Activated CD4-positive, alpha-beta T cell treated with anti-CD3 and anti-CD28 coated beads, Interleukin-2, amount 50 U/mL, for 48 hours (primary cell): ENCODE results near the gene RSPRY1.

ENCODE experiments used
- DNase-seq, 2 experiments: peaks; one replicate each; pipeline ENCODE4 v3.0.0-alpha.2; 2020

RSPRY1 gene

GRCh38 chr16:57276596-57276995, 90.5 kb downstream of the RSPRY1 start:
- DNase-seq = no peak

DNA sequence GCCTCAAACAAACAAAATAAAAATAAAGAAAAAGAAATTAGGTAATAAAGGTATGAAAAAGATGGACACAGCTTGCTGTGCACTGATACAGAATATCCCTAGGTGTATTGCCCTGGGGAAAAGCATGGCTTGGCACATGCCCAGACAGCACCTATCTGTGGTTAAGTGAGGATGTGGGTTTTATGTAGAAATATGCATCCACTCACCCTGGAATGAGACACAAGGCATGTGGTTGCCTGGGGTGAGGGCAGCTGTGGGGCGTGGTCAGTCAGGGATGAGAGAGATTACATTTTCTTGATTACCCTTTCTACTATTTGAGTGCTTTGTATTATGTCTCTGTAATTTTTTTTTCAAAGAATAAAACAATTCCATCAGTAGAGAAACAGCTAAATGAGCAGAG, 91.5 kb downstream of the RSPRY1 start:
- peak; percentile 71 to 73 for DNase-seq

DNA sequence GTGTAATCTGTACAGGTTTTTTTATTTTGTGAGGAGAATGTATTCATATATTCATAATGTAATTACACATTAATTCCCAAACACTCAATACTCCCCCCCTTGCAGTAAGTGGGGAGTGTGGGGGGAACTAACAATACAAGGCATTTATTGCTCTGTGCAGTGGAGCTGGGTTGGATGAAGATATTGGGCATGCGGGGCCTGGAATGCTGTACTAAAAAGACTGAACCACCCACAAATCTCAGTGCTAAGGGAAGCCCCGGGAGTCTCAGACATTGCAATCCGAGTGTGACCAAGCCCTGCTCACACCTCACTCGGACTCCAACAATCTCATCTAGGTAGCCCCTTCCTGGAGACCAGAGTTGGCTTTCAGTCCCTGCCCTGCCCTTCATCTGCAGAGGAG, 92.4 kb downstream of the RSPRY1 start:
- no peak for DNase-seq

GRCh38 chr16:57279780-57280638, 93.9 kb downstream of the RSPRY1 start:
- DNase-seq = no peak

DNA sequence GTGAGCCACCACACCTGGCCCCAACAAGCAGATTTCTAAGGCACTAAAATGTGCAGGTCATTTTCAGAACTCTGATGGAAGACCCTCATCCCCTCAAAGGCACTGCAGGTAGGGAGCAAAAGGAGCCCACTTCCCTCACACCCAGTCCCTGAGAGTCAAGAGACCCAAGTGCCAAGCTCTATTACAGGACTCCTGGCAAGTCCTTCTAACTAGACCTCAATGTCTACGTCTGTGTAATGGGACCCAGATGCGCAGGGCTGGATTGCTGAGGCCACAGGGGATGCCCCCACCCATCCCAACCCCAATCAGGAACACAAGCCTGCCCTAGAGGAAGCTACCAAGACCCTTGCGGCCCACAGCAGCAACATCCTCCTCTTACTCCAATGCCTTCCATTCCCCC, 95.7 kb downstream of the RSPRY1 start:
- DNase-seq = no peak

DNA sequence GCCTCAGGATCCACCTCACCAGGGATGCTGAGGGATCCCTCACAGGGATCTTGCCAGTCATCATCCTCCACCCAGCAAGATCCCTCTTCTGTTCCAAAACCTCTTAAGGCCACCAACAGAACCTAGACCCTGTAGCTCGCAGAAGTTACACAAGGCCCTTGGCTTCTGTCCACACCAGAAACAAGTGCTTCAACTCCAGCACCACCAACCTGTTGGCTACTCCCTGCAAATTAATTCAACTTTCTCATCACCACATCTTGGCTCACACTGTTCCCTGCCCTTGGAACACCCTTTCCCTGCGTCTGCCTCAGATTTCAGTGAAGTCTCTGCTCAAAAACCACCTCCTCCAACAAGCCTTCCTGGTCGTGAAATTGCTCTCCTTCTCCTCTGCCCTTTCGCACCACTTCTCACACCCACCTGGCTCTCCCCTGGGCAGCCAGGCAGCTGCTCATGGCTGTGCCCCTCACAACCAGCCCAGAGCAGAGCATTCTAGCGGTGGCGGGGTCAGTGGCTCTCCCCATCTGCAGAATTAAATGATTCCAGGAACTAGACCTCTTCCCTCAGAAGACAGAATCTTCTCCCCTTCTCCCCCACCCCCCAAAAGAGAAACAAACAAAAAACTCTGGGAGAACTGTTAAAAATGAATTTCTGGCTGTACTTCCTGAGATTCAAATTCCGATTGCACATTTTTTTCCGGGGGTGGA, 96.5 kb downstream of the RSPRY1 start:
- no peak for DNase-seq

GRCh38 chr16:57283214-57283958, 97.3 kb downstream of the RSPRY1 start:
- no peak for DNase-seq

DNA sequence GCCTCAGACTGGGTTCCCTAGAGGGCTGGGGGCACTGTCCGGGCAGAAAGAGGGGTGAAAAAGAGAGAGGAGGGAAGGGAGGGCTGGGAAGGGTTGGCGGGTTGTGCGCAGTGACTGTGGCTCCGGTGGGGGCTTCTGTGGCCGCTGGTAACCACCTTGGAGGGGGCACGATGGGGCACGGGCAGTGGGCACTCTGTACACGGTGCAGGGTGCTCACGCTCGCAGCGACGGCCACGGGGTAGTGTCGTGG, 97.8 kb downstream of the RSPRY1 start:
- no peak for DNase-seq

DNA sequence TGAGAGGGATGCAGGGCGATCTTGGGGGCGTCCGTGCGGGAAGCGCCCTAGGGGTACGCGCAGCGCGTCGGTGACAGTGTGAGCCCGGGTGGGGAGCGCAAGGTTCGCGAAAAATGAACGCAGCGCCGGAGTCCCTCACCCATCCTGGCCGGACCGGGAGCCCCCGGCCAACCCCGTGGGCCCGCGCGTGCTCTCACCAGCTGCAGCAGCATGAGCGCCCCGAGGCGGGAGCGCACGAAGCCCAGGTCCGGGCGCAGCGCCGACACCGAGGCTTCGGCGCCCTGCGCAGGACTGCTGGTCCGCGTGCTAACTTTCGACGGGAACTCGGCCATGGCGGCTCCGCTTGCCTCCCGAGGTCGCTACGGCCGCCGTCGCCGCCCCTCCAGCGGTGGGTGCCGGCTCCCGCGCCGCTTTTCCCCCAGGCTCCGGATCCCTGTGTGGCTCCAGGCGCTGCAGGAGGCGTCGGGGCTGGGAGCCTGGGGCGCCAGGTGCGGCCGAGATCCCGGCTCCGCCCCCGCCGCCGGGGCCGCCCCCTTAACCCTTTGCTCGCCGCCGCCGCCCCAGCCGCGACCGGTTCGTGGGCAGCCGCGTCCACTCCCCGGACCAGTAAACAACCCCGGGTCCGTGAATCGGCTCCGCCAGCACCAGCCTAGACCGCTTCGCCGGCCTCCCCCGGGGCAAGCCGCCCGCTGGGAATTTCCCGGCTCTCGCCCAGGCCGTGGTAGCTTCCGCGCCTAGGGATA, 98.3 kb downstream of the RSPRY1 start, which contains the start of gene PLLP:
Gene PLLP (minus strand): TSS at position 464 of the 743 bp plus-strand sequence. CDS start 132 bp downstream, at position 332.
- peak; percentile 35 to 54 for DNase-seq

- no peak for DNase-seq
These were observed 98.8 kb downstream of the RSPRY1 start for GRCh38 chr16:57284952-57285363.

- DNase-seq = no peak
These were observed 99.2 kb downstream of the RSPRY1 start for GRCh38 chr16:57285379-57285778.

DNA sequence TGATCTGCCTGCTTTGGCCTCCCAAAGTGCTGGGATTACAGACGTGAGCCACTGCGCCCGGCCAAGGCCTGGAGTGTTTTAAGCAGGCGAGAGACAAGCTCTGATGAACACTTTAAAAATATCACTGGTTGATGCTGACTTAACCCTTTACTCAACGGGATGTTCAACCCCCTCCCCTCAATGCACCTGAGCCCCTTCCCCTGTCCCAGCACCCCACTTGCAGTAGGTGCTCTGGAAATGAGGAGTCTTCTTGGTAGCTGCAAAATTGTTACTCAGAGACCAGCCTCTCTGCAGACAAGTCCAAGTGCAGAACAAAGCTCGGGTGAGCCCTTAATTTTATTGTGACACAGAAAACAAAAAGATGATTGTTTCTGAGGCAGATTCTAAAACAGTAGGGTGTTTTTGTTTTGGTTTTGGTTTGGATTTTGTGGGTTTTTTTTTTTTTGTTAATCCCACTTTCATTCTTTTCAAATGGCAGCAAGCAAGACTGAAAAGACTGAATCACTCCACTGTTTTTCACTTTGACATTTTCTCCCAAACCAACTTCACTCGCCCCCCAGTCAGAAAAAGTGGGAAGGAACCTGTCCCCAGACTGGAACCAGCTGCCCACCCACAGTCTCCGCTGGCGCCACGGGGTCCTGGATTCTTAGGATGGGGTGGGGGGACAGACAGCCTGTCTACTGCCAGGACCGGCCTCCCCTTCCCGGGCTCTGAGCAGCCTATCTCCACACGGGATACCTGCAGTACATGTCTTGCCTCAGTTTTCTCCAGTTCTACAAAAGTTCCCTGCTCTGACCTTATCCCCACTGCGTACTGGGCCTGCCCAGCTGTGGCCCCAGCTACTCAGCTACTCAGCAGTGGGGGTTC, 103.5 kb downstream of the RSPRY1 start:
- no peak for DNase-seq
